ENCODE measurements around the gene TIAM2.
"Not testable (repeated sequence)": the region's sequence is repeated elsewhere in the genome, so short reads cannot be mapped to it uniquely, and the experiment has no call there.

TIAM2 gene

DNA sequence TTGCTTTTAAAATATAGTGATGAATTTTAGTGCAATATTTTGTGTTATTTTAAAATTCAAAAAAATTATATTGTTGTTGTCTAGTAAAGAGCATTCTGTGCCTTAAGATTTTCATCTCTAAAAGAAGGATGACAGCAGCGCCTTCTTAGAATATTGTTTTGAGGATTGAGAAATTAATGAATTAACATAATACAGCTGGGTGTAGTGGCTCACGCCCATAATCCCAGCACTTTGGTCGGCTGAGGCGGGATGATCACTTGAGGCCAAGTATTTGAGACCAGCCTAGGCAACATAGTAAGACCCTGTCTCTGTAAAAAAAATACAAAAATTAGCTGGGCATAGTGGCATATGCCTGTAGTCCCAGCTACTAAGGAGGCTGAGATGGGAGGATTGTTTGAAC lies 6.8 kb downstream of the TIAM2 start:
- H3K4me3 Mint-ChIP-seq = no peak overlapping the region
- H3K9me3 Mint-ChIP-seq = no peaks in the 10 kb centered on the region
- no peaks in the 10 kb centered on the region for H3K4me1 Mint-ChIP-seq (ENCODE audit: low read depth)
- H3K27ac Mint-ChIP-seq = no peak overlapping the region
- peaks cover 12% of the 10 kb centered on the region for H3K27me3 Mint-ChIP-seq
- no peaks in the 10 kb centered on the region for H3K36me3 Mint-ChIP-seq (ENCODE audit: low read depth)
- intact Hi-C loops (cut with micrococcal nuclease) = no loop called here

DNA sequence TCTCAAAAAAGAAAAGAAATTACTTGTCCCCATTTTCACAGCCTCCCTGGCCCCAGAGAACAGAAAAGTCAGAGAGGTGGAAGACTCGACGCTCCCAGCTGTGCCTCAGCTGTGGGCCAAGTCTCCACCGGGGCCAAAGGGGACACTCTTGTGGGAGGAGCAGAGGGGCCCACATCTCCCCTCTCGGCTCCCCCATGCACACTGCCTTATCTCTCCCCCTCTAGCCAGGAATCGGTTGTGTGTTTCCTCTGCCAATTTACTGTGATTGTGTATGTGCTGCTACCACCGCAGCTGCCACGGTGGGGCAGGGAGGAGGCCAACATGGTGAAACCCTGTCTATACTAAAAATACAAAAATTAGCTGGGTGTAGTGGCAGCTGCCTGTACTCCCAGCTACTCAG lies 8.4 kb downstream of the TIAM2 start:
- Mint-ChIP-seq H3K27ac (no peak overlapping the region), H3K4me3 (no peak overlapping the region)
- intact Hi-C loops (cut with micrococcal nuclease) = no loop called here

DNA sequence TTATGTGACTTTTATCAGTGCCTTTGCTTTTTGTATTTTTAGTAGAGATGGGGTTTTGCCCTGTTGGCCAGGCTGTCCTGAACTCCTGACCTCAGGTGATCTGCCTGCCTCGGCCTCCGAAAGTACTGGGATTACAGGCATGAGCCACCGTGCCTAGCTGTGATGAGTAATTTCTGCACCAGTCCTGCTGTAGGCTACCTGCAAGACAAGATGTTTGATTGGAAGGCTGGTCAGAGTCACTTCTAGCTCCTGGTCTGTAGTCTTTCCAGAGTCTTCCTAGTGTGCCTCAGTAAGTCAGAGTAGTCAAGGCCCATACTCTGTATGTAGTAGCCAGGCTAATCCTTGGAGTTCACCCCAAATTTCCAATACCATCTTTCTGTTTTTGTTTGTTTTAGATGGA lies 8.9 kb downstream of the TIAM2 start:
- intact Hi-C loops (cut with micrococcal nuclease) = no loop called here
- H3K27ac Mint-ChIP-seq = no peak overlapping the region
- H3K4me1 Mint-ChIP-seq (ENCODE audit: low read depth) = no peaks in the 10 kb centered on the region
- peaks cover 2% of the 10 kb centered on the region for H3K27me3 Mint-ChIP-seq
- H3K4me3 Mint-ChIP-seq = no peak overlapping the region
- no peaks in the 10 kb centered on the region for H3K36me3 Mint-ChIP-seq (ENCODE audit: low read depth)
- H3K9me3 Mint-ChIP-seq = no peaks in the 10 kb centered on the region

More for the DNA sequence above, 8.4 kb downstream of the TIAM2 start:
- Mint-ChIP-seq H3K36me3 (ENCODE audit: low read depth) (no peaks in the 10 kb centered on the region), H3K4me1 (ENCODE audit: low read depth) (no peaks in the 10 kb centered on the region), H3K9me3 (no peaks in the 10 kb centered on the region), H3K27me3 (no peaks in the 10 kb centered on the region)

DNA sequence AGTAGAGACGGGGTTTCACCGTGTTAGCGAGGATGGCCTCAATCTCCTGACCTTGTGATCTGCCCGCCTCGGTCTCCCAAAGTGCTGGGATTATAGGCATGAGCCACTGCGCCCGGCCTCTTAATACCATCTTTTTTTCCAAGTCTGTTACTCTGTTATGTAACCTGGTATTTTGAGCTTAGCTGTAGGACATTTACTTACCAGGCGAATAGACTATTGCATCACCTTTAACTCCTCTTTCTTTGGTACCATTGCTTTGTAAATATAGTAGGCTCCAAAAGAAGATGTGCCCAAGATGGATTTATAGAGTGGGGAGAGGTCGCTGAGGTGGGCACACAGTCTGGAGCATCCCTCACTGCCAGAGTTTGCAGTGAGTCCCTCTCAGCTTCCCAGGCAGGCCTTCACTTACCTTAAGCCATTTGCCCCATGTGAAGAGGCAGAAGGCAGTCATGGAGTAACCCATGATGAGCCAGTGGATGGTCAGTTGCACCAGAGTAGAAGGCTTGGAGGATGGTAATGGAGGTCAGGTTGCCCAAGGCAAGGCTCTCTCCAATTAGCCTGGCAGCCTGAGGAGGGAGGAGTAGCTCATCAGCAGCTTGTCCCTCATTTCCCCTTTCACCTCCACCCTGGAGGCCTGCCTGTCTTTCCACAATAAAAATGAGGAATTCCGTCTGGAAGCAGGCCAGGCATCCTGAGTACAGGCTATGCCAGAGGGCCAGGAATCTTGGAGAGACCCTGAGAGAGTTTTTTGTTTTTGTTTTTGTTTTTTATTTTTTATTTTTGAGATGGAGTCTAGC lies 9.7 kb downstream of the TIAM2 start:
- intact Hi-C loops (cut with micrococcal nuclease) = no loop called here
- Mint-ChIP-seq H3K27ac (no peak overlapping the region), H3K27me3 (peaks cover 2% of the 10 kb centered on the region), H3K9me3 (no peaks in the 10 kb centered on the region), H3K4me1 (ENCODE audit: low read depth) (no peaks in the 10 kb centered on the region), H3K4me3 (no peak overlapping the region), H3K36me3 (ENCODE audit: low read depth) (no peaks in the 10 kb centered on the region)

DNA sequence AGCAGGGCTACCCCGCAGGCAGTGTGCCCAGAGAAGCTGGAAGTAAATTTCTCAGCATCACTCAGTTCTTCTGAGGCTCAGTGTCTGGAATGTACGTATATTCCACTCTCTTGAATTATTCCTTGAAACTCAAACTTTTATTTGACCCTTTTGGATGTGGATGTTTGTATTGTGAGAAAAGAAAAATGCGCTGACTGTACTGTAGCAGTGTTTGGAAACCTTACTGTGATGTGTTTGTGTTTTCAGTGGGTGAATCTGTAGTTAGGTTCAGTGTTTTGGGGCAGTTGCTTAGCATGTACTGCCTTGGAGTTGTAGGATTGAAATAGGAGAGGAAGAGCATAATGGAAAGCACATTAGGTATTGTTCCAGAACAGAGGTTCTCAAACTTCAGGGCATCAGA lies 13.5 kb downstream of the TIAM2 start:
- no peak overlapping the region for H3K4me3 Mint-ChIP-seq
- no peaks in the 10 kb centered on the region for H3K9me3 Mint-ChIP-seq
- no peaks in the 10 kb centered on the region for H3K36me3 Mint-ChIP-seq (ENCODE audit: low read depth)
- peaks cover 2% of the 10 kb centered on the region for H3K27me3 Mint-ChIP-seq
- no peak overlapping the region for H3K27ac Mint-ChIP-seq
- no peaks in the 10 kb centered on the region for H3K4me1 Mint-ChIP-seq (ENCODE audit: low read depth)
- intact Hi-C loops (cut with micrococcal nuclease) = no loop called here

DNA sequence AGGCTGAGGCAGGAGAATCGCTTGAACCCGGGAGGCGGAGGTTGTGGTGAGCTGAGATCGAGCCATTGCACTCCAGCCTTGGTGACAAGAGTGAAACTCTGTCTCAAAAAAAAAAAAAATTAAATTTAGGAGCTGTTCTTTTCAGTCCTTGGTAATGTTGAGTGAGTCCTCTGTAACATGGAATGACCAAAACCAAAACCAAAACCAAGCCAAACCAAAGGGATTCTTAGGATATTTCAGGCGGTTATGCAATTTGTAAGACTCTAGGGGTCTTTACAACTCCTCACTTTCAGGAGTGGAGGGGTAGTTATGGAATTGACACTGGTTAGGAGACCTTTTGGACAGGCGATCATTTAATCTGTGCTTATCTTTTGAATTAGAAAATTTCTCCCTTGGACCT lies 15.8 kb downstream of the TIAM2 start:
- Mint-ChIP-seq H3K27ac (no peak overlapping the region), H3K4me1 (ENCODE audit: low read depth) (no peaks in the 10 kb centered on the region), H3K36me3 (ENCODE audit: low read depth) (no peaks in the 10 kb centered on the region), H3K9me3 (no peaks in the 10 kb centered on the region), H3K27me3 (peaks cover 6% of the 10 kb centered on the region), H3K4me3 (no peak overlapping the region)
- intact Hi-C loops (cut with micrococcal nuclease) = no loop called here

DNA sequence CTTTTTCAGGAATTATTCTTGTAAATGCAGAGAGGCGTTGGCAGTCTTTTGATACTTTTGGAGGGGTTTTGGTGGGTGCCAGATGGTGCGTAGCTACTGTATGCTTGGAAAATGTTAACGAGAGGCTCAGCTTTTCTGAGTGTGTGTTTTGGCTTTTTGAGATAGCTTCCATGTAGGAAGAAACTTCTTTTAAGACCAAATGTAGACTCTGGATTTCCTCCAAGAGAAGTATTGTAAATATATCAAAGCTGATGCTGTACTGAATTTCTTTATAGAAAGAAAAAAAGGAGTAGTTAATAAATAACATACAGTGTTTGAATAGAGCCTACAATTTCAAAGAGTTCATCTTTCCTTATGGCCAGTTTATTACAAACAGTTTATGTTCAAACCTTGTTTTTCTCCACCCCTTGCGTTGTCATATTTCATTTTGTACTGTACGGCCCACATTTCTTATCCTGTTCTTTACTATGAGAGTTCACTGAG lies 16.7 kb downstream of the TIAM2 start:
- no peaks in the 10 kb centered on the region for H3K36me3 Mint-ChIP-seq (ENCODE audit: low read depth)
- H3K4me1 Mint-ChIP-seq (ENCODE audit: low read depth) = no peaks in the 10 kb centered on the region
- H3K27me3 Mint-ChIP-seq = peaks cover 6% of the 10 kb centered on the region
- no peak overlapping the region for H3K4me3 Mint-ChIP-seq
- H3K27ac Mint-ChIP-seq = no peak overlapping the region
- no peaks in the 10 kb centered on the region for H3K9me3 Mint-ChIP-seq
- intact Hi-C loops (cut with micrococcal nuclease) = no loop called here

DNA sequence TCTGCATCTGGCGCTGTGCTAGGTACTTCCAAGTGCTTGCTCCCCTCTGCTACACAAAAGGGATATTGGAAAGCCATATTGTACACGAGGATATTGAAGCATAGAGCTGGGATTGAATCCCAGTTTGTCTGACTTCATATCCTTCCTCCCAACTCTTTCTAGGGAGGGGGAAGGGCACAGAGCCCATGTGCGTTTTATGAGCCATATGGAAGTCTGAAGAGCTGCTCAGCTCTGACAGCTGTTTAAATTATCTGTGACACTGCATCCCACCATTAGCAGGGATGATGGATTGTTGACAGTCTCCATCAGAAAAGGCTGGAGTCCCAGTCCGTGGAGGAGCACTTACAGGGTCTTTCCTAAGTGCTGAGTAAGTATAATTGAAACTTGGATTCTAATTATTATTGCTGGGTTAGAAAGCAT lies 18.4 kb downstream of the TIAM2 start:
- no peaks in the 10 kb centered on the region for H3K4me1 Mint-ChIP-seq (ENCODE audit: low read depth)
- intact Hi-C loops (cut with micrococcal nuclease) = no loop called here
- no peaks in the 10 kb centered on the region for H3K36me3 Mint-ChIP-seq (ENCODE audit: low read depth)
- no peak overlapping the region for H3K27ac Mint-ChIP-seq
- H3K4me3 Mint-ChIP-seq = no peak overlapping the region
- no peaks in the 10 kb centered on the region for H3K9me3 Mint-ChIP-seq
- H3K27me3 Mint-ChIP-seq = peaks cover 8% of the 10 kb centered on the region

DNA sequence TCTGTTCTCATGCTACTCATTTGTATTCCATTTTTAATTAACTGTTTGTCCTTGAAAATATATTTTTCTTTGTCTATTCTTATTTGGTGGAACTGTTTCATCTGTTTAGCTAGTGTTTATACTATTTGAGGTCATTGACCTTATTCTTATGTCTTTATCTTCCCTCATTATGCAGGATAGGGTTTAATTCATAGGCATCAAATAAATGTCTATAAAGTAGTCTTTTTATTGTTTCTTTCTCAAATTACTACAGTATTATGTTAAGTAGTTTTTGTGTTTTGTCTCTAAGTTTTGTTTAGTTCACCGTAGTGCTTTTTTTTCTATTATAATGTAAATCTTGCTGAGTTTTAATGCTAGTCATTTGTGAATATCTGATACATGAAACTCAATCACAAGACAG lies 19.0 kb downstream of the TIAM2 start:
- Mint-ChIP-seq H3K36me3 (ENCODE audit: low read depth) (no peaks in the 10 kb centered on the region), H3K4me3 (no peak overlapping the region), H3K4me1 (ENCODE audit: low read depth) (no peaks in the 10 kb centered on the region), H3K9me3 (no peaks in the 10 kb centered on the region), H3K27me3 (peaks cover 5% of the 10 kb centered on the region), H3K27ac (no peak overlapping the region)
- intact Hi-C loops (cut with micrococcal nuclease) = no loop called here

DNA sequence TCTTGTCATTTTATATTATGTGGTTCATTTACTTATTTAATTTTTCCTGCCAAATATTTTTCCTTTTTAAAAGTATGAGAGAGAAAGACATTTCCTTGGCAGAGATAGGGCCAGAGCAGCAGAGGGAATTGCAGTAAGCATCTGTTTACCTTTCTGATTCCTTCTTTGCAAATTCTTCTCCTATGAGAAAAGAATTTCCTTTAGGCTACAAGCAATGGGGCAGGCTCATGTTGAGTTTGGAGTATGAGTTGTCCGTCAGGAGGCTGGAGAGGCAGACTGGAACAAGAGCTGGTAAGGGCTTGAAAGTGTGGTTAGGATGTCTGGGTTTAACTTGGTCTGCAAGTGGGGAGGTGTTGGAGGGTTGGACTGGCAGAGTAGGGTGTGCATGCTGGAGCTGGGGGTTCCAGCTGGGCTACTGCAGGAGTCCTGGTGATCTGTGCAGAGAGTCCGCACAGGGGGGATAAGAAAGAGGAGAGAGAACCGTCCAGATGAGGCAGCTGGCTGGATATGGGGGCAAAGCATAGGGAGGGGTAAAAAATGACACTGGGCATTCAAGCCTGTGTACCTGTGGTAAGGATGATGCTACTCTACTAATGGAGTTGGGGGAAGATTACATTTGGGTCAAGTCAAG lies 19.7 kb downstream of the TIAM2 start:
- Mint-ChIP-seq H3K4me3 (no peak overlapping the region), H3K27me3 (peaks cover 5% of the 10 kb centered on the region), H3K27ac (no peak overlapping the region), H3K36me3 (ENCODE audit: low read depth) (no peaks in the 10 kb centered on the region), H3K4me1 (ENCODE audit: low read depth) (no peaks in the 10 kb centered on the region), H3K9me3 (no peaks in the 10 kb centered on the region)
- intact Hi-C loops (cut with micrococcal nuclease) = no loop called here

DNA sequence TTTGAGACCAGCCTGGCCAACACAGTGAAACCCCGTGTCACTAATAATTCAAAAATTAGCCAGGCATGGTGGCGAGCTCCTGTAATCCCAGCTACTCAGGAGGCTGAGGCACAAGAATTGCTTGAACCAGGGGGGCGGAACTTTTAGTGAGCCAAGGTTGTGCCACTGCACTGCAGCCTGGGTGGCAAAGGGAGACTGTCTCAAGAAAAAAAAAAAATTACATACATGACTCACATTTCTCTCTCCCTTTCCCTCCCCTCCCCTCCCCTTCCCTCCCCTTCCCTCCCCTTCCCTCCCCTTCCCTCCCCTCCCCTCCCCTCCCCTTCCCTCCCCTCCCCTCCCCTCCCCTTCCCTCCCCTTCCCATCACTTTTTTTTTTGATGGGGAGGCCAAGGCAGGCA lies 23.3 kb downstream of the TIAM2 start:
- intact Hi-C loops (cut with micrococcal nuclease); H3K9me3 Mint-ChIP-seq; H3K27me3 Mint-ChIP-seq; H3K4me1 Mint-ChIP-seq (ENCODE audit: low read depth); H3K4me3 Mint-ChIP-seq; H3K36me3 Mint-ChIP-seq (ENCODE audit: low read depth); H3K27ac Mint-ChIP-seq: not testable (repeated sequence)

DNA sequence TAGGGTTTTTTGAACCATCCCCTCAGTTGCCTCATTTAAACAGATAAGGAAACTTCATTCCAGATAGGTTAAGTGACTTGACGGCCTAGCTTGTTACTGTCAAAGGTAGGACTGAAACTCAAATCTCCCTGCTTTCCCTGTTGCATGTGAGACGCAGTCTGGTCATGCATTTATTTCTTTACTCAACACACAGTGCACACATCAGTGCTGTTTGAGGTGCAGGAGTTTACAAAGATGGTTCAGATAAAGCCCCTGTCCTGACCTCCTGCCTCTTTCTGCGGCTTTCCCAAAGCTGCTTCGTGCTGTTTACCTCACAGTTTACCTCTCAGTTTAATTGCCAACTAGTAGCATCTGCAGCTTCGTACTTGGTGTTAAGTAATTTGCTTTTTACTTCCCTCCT lies 26.6 kb downstream of the TIAM2 start:
- Mint-ChIP-seq H3K27me3 (peaks cover 2% of the 10 kb centered on the region), H3K4me1 (ENCODE audit: low read depth) (no peaks in the 10 kb centered on the region), H3K27ac (no peak overlapping the region), H3K4me3 (no peak overlapping the region), H3K9me3 (no peaks in the 10 kb centered on the region), H3K36me3 (ENCODE audit: low read depth) (no peaks in the 10 kb centered on the region)
- intact Hi-C loops (cut with micrococcal nuclease) = no loop called here

DNA sequence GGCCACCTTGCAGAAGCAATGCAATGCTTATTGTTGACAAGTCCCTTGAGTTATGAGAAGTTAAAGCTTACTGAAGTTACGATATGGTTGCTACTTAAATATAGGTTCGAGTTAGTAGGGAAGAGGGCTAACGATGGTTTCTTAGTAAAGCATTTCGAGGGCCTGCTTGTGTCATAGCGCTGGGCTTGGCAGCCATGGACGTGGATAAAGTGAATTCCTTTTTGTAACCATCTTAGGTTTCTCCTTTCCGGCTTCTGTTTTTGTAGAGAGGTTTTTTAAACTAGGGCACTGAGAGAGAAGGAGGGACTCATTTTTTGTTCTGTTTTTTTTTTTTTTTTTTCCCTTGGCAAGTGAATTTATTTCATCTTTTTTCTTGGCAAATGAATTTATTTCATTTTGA lies 27.6 kb downstream of the TIAM2 start:
- intact Hi-C loops (cut with micrococcal nuclease) = no loop called here
- Mint-ChIP-seq H3K9me3 (no peaks in the 10 kb centered on the region), H3K4me3 (no peak overlapping the region), H3K36me3 (ENCODE audit: low read depth) (no peaks in the 10 kb centered on the region), H3K27ac (no peak overlapping the region), H3K27me3 (no peaks in the 10 kb centered on the region), H3K4me1 (ENCODE audit: low read depth) (no peaks in the 10 kb centered on the region)

DNA sequence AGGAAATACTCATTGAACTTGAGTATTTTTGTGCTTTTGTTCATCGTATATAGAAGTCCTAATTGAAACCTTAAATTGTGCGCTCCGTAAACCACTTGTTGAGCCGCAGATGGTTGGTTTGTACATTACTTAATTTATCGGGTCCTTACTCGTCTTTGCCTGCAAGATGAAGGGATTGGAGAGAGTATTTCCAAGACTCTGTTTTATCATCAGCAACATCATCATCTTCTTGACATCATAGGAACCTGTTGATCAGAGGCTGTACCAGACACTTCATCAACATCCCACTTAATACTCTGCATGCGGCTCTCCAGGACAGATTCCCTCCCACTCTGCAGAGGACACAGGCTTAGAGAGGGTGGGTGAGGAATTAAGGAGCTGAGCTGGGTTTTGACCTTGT lies 28.6 kb downstream of the TIAM2 start:
- Mint-ChIP-seq H3K4me1 (ENCODE audit: low read depth) (no peaks in the 10 kb centered on the region), H3K9me3 (no peaks in the 10 kb centered on the region), H3K27me3 (no peaks in the 10 kb centered on the region), H3K36me3 (ENCODE audit: low read depth) (no peaks in the 10 kb centered on the region), H3K27ac (no peak overlapping the region), H3K4me3 (no peak overlapping the region)
- intact Hi-C loops (cut with micrococcal nuclease) = no loop called here
